Colonic mucosa (tissue), 4 donors: Measurements from ENCODE around the gene MAP3K15. TPM values are rescaled to one million over a fixed set of nuclear protein-coding genes. Genes with fewer than 3 reads are reported as not detected.

Experiments used
- DNase-seq: peaks from one replicate; pipeline ENCODE4 v3.0.0-alpha.2; 2020
- H3K27ac ChIP-seq: fragments of 200-600 bp; one replicate; pipeline ENCODE4 v1.8.0; 2021
- H3K27me3 ChIP-seq: fragments of 200-600 bp; one replicate; pipeline ENCODE4 v1.8.0; 2021
- H3K36me3 ChIP-seq: fragments of 200-600 bp; one replicate; pipeline ENCODE4 v1.8.0; 2021
- H3K4me1 ChIP-seq: fragments of 200-600 bp; one replicate; pipeline ENCODE4 v1.8.0; 2021; ENCODE audit warnings: mild to moderate bottlenecking
- H3K4me3 ChIP-seq: fragments of 200-600 bp; one replicate; pipeline ENCODE4 v1.8.0; 2021
- H3K9ac ChIP-seq, 2 donors: one replicate each; pipeline ENCODE4 v1.7.0; 2013; ENCODE audit warnings: control low read depth in 2 of 2, low read depth in 2 of 2, low read length in 2 of 2
- H3K9me3 ChIP-seq: fragments of 200-600 bp; one replicate; pipeline ENCODE4 v1.8.0; 2021
- intact Hi-C: fragments of 100-400 bp; cut with DNase I; formaldehyde crosslinking; loops from one replicate; pipeline ENCODE4 v1.14.1; 2022
- total RNA-seq, 2 donors: library from RNA; stranded (reverse); fragmentation: NEBNext Ultra II Directional in 1 of 2; extraction: Animal tissue kit (Norgen Biotek cat#: 25700) in 1 of 2; gene quantifications; one replicate each; pipeline ENCODE4 v1.2.1, GENCODE V29; 2021
- TF ChIP-seq, protein P1 (sequence below): fragments of 200-600 bp; IDR thresholded peaks from one replicate; pipeline ENCODE4 v1.8.0; 2022; ENCODE audit warnings: antibody characterized with exemption, mild to moderate bottlenecking
- donor health status: healthy.
- donor health status: DM: no; HTN: no; CAD: no.
- donor health status: DM: no; HTN: no; CAD: no.

The MAP3K15 gene
- total RNA-seq, 2 donors from 2014 or later = 0.25 TPM; not detected in 1

DNA sequence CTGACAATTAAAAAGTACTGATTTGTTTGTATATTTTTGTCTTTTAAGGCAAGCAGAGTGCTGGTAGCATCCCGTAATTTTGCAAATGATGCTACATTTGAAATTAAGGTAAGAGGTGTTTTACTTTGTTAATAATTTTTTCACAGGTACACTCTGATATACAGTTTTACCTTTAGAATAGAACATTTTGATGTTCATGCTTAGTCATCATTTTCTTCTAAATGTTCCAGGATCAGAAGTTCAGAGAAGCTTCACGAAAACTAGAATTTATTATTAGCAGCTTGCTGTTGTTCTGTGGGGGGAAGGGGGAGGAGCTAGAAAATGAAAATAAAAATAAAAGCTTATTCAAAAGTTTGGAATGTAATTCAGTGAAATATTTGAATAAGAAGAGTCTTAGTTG is 166.0 kb downstream of the MAP3K15 start:
- Histone ChIP-seq H3K36me3 (peaks cover 9% of the 10 kb centered on the region), H3K4me3 (no peak overlapping the region), H3K9me3 (no peaks in the 10 kb centered on the region), H3K27ac (no peak overlapping the region), H3K9ac (no peak overlapping the region), H3K4me1 (no peaks in the 10 kb centered on the region), H3K27me3 (no peaks in the 10 kb centered on the region)
- TF ChIP-seq, protein P1, sequence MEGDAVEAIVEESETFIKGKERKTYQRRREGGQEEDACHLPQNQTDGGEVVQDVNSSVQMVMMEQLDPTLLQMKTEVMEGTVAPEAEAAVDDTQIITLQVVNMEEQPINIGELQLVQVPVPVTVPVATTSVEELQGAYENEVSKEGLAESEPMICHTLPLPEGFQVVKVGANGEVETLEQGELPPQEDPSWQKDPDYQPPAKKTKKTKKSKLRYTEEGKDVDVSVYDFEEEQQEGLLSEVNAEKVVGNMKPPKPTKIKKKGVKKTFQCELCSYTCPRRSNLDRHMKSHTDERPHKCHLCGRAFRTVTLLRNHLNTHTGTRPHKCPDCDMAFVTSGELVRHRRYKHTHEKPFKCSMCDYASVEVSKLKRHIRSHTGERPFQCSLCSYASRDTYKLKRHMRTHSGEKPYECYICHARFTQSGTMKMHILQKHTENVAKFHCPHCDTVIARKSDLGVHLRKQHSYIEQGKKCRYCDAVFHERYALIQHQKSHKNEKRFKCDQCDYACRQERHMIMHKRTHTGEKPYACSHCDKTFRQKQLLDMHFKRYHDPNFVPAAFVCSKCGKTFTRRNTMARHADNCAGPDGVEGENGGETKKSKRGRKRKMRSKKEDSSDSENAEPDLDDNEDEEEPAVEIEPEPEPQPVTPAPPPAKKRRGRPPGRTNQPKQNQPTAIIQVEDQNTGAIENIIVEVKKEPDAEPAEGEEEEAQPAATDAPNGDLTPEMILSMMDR = no peak
- intact Hi-C loops = no loop called here
- DNase-seq = no peak

DNA sequence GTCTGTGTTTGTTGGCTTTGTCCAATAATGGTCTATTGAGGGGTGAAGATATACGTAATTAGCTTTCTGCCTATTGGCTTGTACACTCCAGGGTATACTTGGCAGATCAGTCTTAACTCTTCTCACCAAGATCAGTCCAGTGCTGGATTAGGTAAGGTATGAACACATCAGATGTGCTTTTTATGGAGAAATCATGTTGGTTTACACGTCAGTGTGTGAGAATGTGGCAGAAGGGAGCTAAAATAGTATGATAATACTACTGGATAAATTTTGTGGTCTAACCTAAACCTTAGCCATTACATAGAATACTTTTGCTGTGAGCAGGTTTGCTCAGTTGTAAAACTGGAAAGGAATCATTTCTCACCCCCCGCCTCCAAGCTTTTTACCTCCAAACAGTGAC is 167.4 kb downstream of the MAP3K15 start:
- Histone ChIP-seq H3K4me1 (no peaks in the 10 kb centered on the region), H3K27me3 (no peaks in the 10 kb centered on the region), H3K9ac (no peak overlapping the region), H3K4me3 (no peak overlapping the region), H3K27ac (no peak overlapping the region), H3K36me3 (peaks cover 9% of the 10 kb centered on the region), H3K9me3 (no peaks in the 10 kb centered on the region)
- intact Hi-C loops = no loop called here
- no peak for DNase-seq
- TF ChIP-seq, protein P1 = no peak

DNA sequence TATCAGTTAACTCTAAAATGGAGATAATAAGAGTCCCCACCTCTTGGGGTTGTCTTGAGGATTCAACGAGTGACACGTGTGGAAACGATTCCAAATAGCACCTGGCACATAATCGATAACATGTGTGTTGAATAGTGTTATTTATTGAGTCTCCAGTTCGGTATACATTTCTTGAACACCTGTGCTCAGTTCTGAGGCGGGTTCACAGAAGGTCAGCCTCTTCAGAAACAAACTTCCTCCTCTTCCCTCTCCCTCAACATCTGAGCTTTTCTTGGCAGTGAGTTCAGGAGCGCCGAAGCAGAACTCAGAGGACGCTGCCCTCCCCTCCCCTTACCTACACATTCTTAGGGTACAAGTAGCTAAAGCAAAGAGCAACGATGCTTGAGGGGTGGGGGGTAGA is 170.6 kb downstream of the MAP3K15 start:
- H3K36me3 ChIP-seq = no peaks in the 10 kb centered on the region

DNA sequence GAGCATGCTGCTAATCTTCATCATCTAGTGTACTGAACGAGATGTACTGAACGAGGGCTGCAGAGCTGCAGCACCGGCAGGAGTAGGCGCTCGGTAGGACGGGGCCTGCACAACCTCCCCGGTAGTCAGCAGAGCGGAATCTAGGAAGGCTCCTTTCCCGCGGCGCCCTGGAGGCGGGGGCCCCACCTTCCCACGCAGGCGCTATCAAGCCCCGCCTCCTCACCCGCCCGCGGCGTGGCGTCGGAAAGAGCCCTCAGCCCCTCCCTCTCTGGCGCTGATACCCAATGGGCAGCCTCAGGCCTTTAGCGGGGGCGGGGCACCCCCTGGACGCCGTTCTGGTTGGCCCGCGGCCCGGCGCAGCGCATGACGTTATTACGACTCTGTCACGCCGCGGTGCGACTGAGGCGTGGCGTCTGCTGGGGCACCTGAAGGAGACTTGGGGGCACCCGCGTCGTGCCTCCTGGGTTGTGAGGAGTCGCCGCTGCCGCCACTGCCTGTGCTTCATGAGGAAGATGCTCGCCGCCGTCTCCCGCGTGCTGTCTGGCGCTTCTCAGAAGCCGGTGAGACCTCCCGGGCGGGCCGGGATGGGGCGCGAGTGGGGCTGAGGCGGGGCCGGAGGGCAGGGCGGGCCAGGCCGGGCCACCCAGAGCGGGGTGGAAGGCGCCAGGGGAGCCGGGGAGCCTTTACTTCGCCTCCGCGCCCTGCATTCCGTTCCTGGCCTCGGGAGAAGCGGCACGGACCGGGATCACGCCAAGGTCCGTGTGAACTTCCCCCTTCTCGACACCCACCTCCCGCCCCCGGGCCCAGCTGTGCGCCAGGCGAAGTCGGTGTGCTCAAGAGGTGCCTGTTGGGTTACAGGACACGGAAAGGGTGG is 171.5 kb downstream of the MAP3K15 start, which contains the start of gene PDHA1:
Gene PDHA1, plus strand, starts transcription at position 393 of the 874 bp plus-strand sequence. Its CDS starts 111 bp downstream, at position 504.
- Histone ChIP-seq H3K27me3 (no peaks in the 10 kb centered on the region), H3K36me3 (no peaks in the 10 kb centered on the region), H3K27ac (peak within 1 kb of the TSS; percentile 54), H3K9ac (peak within 1 kb of the TSS; percentile 81 to 84), H3K4me1 (no peaks in the 10 kb centered on the region), H3K9me3 (no peaks in the 10 kb centered on the region), H3K4me3 (peak within 1 kb of the TSS; percentile 60)
- TF ChIP-seq, protein P1 = no peak
- DNase-seq = peak; percentile 94
- intact Hi-C loops = no loop called here

More for the DNA sequence above, 170.6 kb downstream of the MAP3K15 start:
- no peak for DNase-seq
- Histone ChIP-seq H3K27ac (peak overlapping the region; percentile 54), H3K4me3 (peak overlapping the region; percentile 60), H3K9me3 (no peaks in the 10 kb centered on the region), H3K4me1 (no peaks in the 10 kb centered on the region), H3K9ac (peak overlapping the region; percentile 30 to 81), H3K27me3 (no peaks in the 10 kb centered on the region)
- intact Hi-C loops = no loop called here
- TF ChIP-seq, protein P1 = no peak

DNA sequence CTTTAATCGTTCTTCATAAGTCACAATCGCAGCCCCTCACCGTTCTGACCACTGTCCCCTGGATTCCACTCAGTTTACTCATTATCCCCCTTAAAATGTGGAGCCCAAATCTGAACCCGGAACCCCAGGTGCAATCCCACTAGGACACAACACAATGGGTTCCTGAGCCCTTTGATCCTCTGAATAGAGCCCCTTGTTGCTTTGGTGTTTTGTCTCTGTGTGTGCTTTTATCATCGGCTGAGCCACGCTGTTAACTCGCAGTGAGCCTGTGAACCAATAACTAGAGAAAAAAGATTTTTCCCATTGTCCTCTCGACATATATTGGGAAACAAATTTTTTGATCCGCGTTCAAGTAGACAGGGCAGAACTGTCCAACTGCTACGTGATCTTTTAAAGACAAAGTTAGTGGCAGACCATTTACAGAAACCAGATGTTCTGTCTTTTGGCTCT is 172.2 kb downstream of the MAP3K15 start:
- Histone ChIP-seq H3K27me3 (no peaks in the 10 kb centered on the region), H3K9ac (peak overlapping the region in 1 of 2 donors; percentile 61), H3K4me3 (peak overlapping the region; percentile 60), H3K4me1 (no peaks in the 10 kb centered on the region), H3K27ac (peak overlapping the region; percentile 54), H3K9me3 (no peaks in the 10 kb centered on the region), H3K36me3 (no peaks in the 10 kb centered on the region)
- intact Hi-C loops = no loop called here
- no peak for DNase-seq
- TF ChIP-seq, protein P1 = no peak
